GM12891 (cell line): ENCODE data around the gene PRKCA.

Experiments used
- PAX5 ChIP-seq: IDR thresholded peaks from 2 replicates; pipeline ENCODE4 v1.6.1; 2011; ENCODE audit warnings: low read length, moderate library complexity, mild to moderate bottlenecking; ENCODE audit not compliant: insufficient read depth, severe bottlenecking
- POLR2A ChIP-seq: IDR thresholded peaks from 2 replicates; pipeline ENCODE4 v1.6.1; 2011; ENCODE audit warnings: low read depth, low read length, control low read depth
- POLR2AphosphoS5 ChIP-seq: IDR thresholded peaks from 2 replicates; pipeline ENCODE4 v1.6.1; 2011; ENCODE audit warnings: low read depth, low read length, control low read depth
- POU2F2 ChIP-seq: IDR thresholded peaks from 2 replicates; pipeline ENCODE4 v1.6.1; 2011; ENCODE audit warnings: low read depth, mild to moderate bottlenecking, control low read depth, low read length, moderate library complexity
- SPI1 ChIP-seq: IDR thresholded peaks from 2 replicates; pipeline ENCODE4 v1.6.1; 2011; ENCODE audit warnings: low read depth, low read length, control low read depth
- TAF1 ChIP-seq: IDR thresholded peaks from 2 replicates; pipeline ENCODE4 v1.6.1; 2011; ENCODE audit warnings: low read depth, low read length, control low read depth

- TF ChIP-seq POLR2A (no peak), POLR2AphosphoS5 (no peak), TAF1 (no peak), POU2F2 (no peak), PAX5 (no peak), SPI1 (no peak)
Observed at GRCh38 chr17:66260688-66261087, 41.7 kb upstream of the PRKCA start.
